ENCODE data around the gene E2F4. TPM values are rescaled to one million over a fixed set of nuclear protein-coding genes. Genes with fewer than 3 reads are reported as not detected.

The E2F4 gene
- total and polyA plus RNA-seq, 10 of the 15 experiments (the other 5 are each of a cell fraction or from before 2014, with no cell fraction given) = 11.7 to 132 (median 95.9) TPM

GRCh38 chr16:67184995-67185650, 6.8 kb upstream of the E2F4 start (continued):
- TF ChIP-seq GATAD2B (conservative IDR thresholded peaks at IDR 0.05; ENCODE audit: low read depth) (no peak), YY1 (IDR thresholded peaks at IDR 0.05; ENCODE audit: low read depth, low read length) (peak; percentile 83), FOXM1 (IDR thresholded peaks at IDR 0.05; ENCODE audit: low read depth, low read length) (no peak), NKRF (conservative IDR thresholded peaks at IDR 0.05) (peak; percentile 73; the same call in 1 of the 2 replicates), NR2C2 (IDR thresholded peaks at IDR 0.05; ENCODE audit: borderline replicate concordance, control insufficient read depth, insufficient read length, low read depth) (no peak), LARP7 (IDR thresholded peaks at IDR 0.05) (0 out of 2 replicates have a peak, but pooled peaks have one; percentile 24), KDM1A (IDR thresholded peaks at IDR 0.05; ENCODE audit: borderline replicate concordance) (no peak), IKZF1 (conservative IDR thresholded peaks at IDR 0.05) (0 out of 2 replicates have a peak, but pooled peaks have one; percentile 29), ZBTB11 (CRISPR knock-in tag; IDR thresholded peaks at IDR 0.05) (no peak), NBN (IDR thresholded peaks at IDR 0.05) (0 out of 2 replicates have a peak, but pooled peaks have one; percentile 39), HDGF (IDR thresholded peaks at IDR 0.05) (no peak), ZNF687 (IDR thresholded peaks at IDR 0.05) (no peak), CEBPZ (IDR thresholded peaks at IDR 0.05; ENCODE audit: low read depth, low read length) (no peak), TCF7 (IDR thresholded peaks at IDR 0.05; ENCODE audit: borderline replicate concordance) (no peak), USF2 (IDR thresholded peaks at IDR 0.05; ENCODE audit: borderline replicate concordance, low read depth, low read length) (no peak)
